ENCODE data around the gene PSMD1.

Gene PSMD1

GRCh38 chr2:231053846-231054245 lies 2.8 kb upstream of the PSMD1 start:
- ATAC-seq = no peak
- TF ChIP-seq OSR1 (CRISPR knock-in tag; IDR thresholded peaks at IDR 0.05) = no peak
- no peak for TF ChIP-seq ISL1 (CRISPR knock-in tag; IDR thresholded peaks at IDR 0.05)
- TF ChIP-seq CSDC2 (CRISPR knock-in tag; IDR thresholded peaks at IDR 0.05) = no peak
- TF ChIP-seq RARB (CRISPR knock-in tag; IDR thresholded peaks at IDR 0.05) = no peak
- no peak for TF ChIP-seq PATZ1 (CRISPR knock-in tag; IDR thresholded peaks at IDR 0.05; ENCODE audit: borderline replicate concordance)
- TF ChIP-seq ESRRG (CRISPR knock-in tag; IDR thresholded peaks at IDR 0.05) = no peak
- no peak for TF ChIP-seq POU6F1 (CRISPR knock-in tag; IDR thresholded peaks at IDR 0.05; ENCODE audit: borderline replicate concordance, low read depth)
- TF ChIP-seq BACH2 (CRISPR knock-in tag; IDR thresholded peaks at IDR 0.05; ENCODE audit: borderline replicate concordance) = no peak
- TF ChIP-seq TOX (CRISPR knock-in tag; IDR thresholded peaks at IDR 0.05; ENCODE audit: borderline replicate concordance) = no peak
- no peak for TF ChIP-seq ZNF70 (CRISPR knock-in tag; IDR thresholded peaks at IDR 0.05)
- TF ChIP-seq ARNTL (CRISPR knock-in tag; IDR thresholded peaks at IDR 0.05; ENCODE audit: borderline replicate concordance, low read depth) = no peak
- no peak for TF ChIP-seq TSHZ2 (CRISPR knock-in tag; IDR thresholded peaks at IDR 0.05)

- TF ChIP-seq CSDC2 (CRISPR knock-in tag; IDR thresholded peaks at IDR 0.05) (no peak), POU6F1 (CRISPR knock-in tag; IDR thresholded peaks at IDR 0.05; ENCODE audit: borderline replicate concordance, low read depth) (no peak), ZFP30 (CRISPR knock-in tag; IDR thresholded peaks at IDR 0.05) (no peak), TCF4 (CRISPR knock-in tag; IDR thresholded peaks at IDR 0.05; ENCODE audit: borderline replicate concordance) (no peak), ZNF70 (CRISPR knock-in tag; IDR thresholded peaks at IDR 0.05) (no peak), ZFP3 (CRISPR knock-in tag; IDR thresholded peaks at IDR 0.05) (no peak), PPARA (CRISPR knock-in tag; IDR thresholded peaks at IDR 0.05; ENCODE audit: borderline replicate concordance) (no peak), ZNF565 (CRISPR knock-in tag; conservative IDR thresholded peaks at IDR 0.05; ENCODE audit: low read depth) (no peak)
Observed at GRCh38 chr2:231057590-231057989, 923 bp downstream of the PSMD1 start.

GRCh38 chr2:231058761-231059550 lies 2.3 kb downstream of the PSMD1 start:
- ATAC-seq = no peak
- no peak for TF ChIP-seq TCF4 (CRISPR knock-in tag; IDR thresholded peaks at IDR 0.05; ENCODE audit: borderline replicate concordance)
- no peak for TF ChIP-seq ZFP30 (CRISPR knock-in tag; IDR thresholded peaks at IDR 0.05)
- no peak for TF ChIP-seq ZNF70 (CRISPR knock-in tag; IDR thresholded peaks at IDR 0.05)
- TF ChIP-seq ZC3H10 (CRISPR knock-in tag; IDR thresholded peaks at IDR 0.05) = no peak
- no peak for TF ChIP-seq ARNTL (CRISPR knock-in tag; IDR thresholded peaks at IDR 0.05; ENCODE audit: borderline replicate concordance, low read depth)
- TF ChIP-seq OSR1 (CRISPR knock-in tag; IDR thresholded peaks at IDR 0.05) = no peak
- no peak for TF ChIP-seq CREB5 (CRISPR knock-in tag; IDR thresholded peaks at IDR 0.05; ENCODE audit: low read depth)
- TF ChIP-seq PATZ1 (CRISPR knock-in tag; IDR thresholded peaks at IDR 0.05; ENCODE audit: borderline replicate concordance) = no peak
- TF ChIP-seq TOX (CRISPR knock-in tag; IDR thresholded peaks at IDR 0.05; ENCODE audit: borderline replicate concordance) = no peak
- TF ChIP-seq POU6F1 (CRISPR knock-in tag; IDR thresholded peaks at IDR 0.05; ENCODE audit: borderline replicate concordance, low read depth) = no peak
- TF ChIP-seq ZNF565 (CRISPR knock-in tag; conservative IDR thresholded peaks at IDR 0.05; ENCODE audit: low read depth) = no peak
- TF ChIP-seq PPARA (CRISPR knock-in tag; IDR thresholded peaks at IDR 0.05; ENCODE audit: borderline replicate concordance) = no peak
- TF ChIP-seq ZNF8 (CRISPR knock-in tag; IDR thresholded peaks at IDR 0.05) = no peak
- TF ChIP-seq SNAI2 (CRISPR knock-in tag; IDR thresholded peaks at IDR 0.05) = no peak

More at GRCh38 chr2:231057590-231057989, 923 bp downstream of the PSMD1 start:
- no peak for ATAC-seq
